HG02870 (cell line): ENCODE results near the gene ZMIZ1.

Source experiments
- ATAC-seq: cut with Tn5 transposase; IDR thresholded peaks from one replicate; pipeline ENCODE4 v1.9.1; 2021; ENCODE audit warnings: mild to moderate bottlenecking, moderate library complexity; ENCODE audit not compliant: unreplicated experiment

The ZMIZ1 gene

GRCh38 chr10:79258894-79259293 lies 190.1 kb downstream of the ZMIZ1 start:
- no peak for ATAC-seq

DNA sequence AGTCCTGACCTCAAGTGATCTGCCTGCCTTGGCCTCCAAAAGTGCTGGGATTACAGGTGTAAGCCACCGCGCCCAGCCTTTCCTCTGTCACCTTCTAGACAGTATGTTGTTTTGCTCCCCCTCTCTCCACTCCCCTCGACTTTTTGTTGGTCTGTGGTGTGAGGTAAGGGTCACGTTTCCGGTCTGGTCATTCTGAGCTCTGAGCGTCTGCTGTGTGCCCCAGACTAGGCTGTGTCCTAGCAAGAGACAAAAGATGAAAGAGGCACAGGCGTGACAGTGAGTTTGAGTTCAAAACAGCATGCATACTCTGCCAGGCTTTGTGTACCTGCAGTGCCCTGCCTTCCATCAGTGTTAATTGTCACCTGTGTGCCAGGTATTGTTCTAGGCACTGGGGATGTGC lies 191.1 kb downstream of the ZMIZ1 start:
- ATAC-seq = no peak

DNA sequence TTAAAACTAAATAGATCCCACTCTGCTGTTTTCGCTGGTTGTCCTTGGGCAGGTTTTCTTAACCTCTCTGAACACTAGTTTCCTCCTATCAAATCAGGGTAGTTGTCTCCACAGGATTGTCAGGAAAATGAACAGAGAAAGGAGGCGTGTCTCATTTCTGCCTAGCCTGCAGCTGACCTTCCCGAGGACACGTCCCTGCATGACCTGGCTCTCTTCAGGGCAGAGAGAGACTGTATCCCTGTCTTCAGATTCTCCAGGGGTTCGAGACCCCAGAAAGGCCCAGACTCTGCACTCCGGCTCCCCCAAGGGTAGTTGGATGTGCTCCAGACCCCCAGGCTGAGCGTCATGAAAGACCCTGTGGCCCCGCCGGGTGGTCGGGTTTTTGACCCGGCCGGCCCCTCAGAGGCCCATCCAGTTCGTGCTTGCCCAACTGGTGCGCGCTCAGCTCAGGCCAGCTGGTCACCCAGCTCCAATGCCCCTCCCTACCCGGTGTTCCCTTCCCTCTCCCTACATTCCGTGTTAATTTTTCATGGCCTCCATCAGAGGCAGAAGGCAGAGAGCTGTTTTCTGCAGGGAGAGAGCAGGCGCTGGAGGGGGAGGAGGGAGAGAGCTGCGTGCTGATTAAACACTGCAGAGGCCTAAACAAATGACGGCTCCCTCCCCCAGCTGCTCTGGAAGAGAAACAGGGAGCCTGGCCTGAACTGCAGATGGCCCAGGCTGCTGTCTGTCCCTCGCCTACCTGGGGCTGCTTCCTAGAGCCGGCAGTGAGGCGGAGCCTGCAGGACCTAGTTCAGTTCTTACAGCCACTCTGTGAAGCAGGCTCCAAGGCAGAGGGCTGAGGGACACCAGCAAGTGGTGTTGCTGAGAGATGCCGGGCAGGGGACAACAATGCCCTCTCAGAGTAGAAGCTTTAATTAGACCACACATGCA lies 192.3 kb downstream of the ZMIZ1 start:
- no peak for ATAC-seq

- ATAC-seq = no peak
Observed at GRCh38 chr10:79262131-79262530, 193.4 kb downstream of the ZMIZ1 start.

GRCh38 chr10:79262959-79263746 lies 194.4 kb downstream of the ZMIZ1 start:
- no peak for ATAC-seq

- ATAC-seq = no peak
Observed at GRCh38 chr10:79263939-79264338, 195.2 kb downstream of the ZMIZ1 start.

DNA sequence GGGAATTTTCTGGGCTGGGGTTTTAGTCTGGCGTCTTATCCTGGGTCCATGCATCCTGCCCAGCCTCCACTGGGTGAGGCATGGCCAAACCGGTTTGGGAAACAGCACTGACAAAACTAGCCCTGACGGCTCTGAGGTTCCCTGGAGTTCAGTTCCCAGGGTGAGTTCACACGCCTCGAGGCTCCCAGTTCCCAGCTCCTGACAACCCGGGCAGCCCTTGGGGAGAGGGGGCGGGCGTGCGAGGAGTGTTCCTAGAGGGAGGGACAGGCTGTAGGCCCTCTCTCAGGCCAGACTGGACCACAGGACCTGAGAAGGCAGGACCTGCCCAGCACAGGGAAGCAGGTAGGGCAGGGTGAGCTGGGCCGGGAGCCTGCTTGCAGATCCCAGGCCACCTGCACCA lies 196.2 kb downstream of the ZMIZ1 start:
- no peak for ATAC-seq

- peak; percentile 9 for ATAC-seq
Observed at GRCh38 chr10:79266084-79266483, 197.3 kb downstream of the ZMIZ1 start.

- peak; percentile 87 for ATAC-seq
Observed at GRCh38 chr10:79266543-79267312, 198.0 kb downstream of the ZMIZ1 start.

- ATAC-seq = no peak
Observed at GRCh38 chr10:79267499-79267898, 198.7 kb downstream of the ZMIZ1 start.

- no peak for ATAC-seq
Observed at GRCh38 chr10:79268161-79268601, 199.4 kb downstream of the ZMIZ1 start.

GRCh38 chr10:79268742-79269141 lies 200.0 kb downstream of the ZMIZ1 start:
- no peak for ATAC-seq

DNA sequence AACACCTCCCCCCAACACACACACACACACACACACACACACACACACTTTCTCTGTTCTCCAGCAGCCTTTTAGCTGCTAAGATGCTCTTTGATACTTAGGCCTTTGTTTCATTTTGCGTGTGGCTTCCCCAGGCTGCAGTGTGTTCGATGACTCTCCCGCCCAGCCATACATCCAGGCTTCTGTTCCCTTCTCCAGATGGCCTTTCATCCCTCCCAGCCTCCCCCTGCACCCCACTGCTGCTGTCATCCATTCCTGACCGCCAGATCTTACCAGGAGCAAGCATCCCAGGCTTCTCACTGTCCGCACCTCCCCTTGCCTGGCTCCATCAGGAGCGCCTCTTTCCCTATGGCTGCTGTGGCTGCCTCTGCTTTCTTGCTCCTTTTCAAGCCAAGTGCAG lies 200.7 kb downstream of the ZMIZ1 start:
- ATAC-seq = no peak

- no peak for ATAC-seq
Observed at GRCh38 chr10:79269969-79270368, 201.2 kb downstream of the ZMIZ1 start.

DNA sequence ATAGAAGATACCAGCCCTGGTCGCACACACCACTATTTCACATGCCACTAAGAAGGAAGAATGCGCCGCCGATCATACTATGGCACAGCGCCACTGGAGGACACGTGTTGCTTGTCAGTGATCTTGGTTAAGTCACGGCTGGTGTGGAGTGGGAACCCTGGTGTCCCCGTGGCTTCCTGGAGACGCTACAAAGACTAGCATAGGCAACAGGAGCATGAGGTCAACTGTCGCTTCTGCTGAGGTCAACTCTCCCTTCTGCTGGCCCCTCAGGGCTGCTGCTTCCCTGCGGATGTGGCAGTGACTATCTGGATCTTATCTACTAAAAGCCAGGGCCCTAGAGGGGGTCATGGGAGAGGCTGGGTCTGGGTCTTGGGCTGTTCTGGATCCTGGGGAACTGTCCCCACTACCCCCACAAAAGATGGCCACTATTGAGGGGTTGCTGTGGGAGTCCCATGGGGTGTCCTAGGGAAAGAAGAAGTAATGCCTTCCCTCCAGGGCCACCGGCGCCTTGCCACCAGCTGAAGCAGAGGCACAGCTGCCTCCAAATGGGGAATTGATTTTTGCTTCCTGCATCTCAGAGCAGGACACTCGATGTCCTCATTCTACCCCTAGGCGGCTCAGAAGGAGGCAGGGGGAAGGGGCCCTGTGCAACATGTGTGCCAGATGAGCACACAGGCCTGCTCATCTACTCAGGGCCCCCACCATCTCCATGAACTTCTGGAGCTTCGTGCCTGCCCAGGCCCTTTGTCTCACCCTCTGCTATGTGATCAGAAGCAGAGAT lies 201.9 kb downstream of the ZMIZ1 start:
- ATAC-seq = no peak

DNA sequence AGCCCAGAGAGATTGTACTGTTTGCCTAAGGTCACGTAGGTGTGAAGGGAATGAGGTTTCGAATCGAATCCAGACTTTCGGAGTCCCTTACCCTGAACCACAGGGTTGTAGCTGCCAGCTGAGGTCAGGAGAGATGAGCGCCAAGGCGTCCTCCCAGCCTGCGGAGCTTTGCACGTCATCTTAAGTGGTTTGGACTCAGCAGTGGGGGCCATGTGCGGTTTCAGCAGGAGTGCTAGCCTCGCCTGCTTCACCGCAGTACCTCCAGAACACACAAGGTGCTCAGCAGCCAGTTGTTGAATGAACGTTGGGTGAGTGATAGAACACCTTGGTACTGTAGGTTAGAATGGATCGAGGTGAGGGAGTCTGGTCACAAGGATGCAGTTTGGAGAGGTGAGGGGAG lies 203.6 kb downstream of the ZMIZ1 start:
- ATAC-seq = no peak

DNA sequence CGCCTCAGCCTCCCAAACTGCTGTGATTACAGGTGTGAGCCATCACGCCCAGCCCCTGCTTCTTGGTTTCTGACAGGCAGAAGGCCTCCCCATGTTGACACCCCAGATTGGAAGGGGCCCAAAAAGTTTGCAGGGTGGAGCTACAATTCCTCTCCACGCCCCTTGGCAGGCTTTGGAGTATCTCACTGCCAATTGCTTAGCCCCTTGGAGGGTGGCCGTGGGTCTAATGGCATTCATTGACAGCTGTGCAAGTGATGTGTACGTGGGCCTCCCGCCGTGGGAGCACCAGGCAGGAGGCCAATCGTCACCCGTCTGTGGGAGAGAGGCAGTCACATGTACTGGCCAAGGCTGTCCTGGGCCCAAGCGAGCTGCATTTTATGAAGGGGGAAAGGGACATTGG lies 204.8 kb downstream of the ZMIZ1 start:
- no peak for ATAC-seq

GRCh38 chr10:79274279-79275104 lies 205.7 kb downstream of the ZMIZ1 start:
- no peak for ATAC-seq

- ATAC-seq = no peak
Observed at GRCh38 chr10:79275105-79275430, 206.3 kb downstream of the ZMIZ1 start.

DNA sequence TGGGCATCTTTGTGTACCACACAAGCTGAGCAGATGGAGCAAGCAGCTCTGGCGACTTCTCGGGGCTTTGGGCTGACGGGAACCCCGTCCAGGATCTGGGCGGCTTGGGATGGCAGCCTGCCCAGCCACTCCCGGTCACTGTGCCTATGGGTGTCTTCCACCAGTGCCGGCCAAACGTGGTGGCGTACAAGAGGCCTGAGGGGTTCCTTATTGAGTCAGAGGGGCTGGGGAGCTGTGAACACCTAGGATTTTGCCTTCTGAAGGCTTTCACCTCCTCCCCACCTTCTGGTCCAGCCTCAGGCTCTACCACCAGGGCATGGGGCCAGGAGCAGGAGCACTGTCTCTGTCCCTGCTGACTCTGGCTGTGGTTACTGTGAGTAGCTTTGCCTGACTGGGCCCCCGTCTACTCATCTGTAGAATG lies 206.7 kb downstream of the ZMIZ1 start:
- ATAC-seq = no peak
